ENCODE results near the gene MED15.
"Not testable (repeated sequence)": the region's sequence is repeated elsewhere in the genome, so short reads cannot be mapped to it uniquely, and the experiment has no call there.

MED15 gene, protein sequence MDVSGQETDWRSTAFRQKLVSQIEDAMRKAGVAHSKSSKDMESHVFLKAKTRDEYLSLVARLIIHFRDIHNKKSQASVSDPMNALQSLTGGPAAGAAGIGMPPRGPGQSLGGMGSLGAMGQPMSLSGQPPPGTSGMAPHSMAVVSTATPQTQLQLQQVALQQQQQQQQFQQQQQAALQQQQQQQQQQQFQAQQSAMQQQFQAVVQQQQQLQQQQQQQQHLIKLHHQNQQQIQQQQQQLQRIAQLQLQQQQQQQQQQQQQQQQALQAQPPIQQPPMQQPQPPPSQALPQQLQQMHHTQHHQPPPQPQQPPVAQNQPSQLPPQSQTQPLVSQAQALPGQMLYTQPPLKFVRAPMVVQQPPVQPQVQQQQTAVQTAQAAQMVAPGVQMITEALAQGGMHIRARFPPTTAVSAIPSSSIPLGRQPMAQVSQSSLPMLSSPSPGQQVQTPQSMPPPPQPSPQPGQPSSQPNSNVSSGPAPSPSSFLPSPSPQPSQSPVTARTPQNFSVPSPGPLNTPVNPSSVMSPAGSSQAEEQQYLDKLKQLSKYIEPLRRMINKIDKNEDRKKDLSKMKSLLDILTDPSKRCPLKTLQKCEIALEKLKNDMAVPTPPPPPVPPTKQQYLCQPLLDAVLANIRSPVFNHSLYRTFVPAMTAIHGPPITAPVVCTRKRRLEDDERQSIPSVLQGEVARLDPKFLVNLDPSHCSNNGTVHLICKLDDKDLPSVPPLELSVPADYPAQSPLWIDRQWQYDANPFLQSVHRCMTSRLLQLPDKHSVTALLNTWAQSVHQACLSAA

GRCh38 chr22:20507253-20508066, at the start of gene MED15:
Gene MED15 (plus strand): TSS chr22:20507610. CDS start chr22:20507679, 69 bp downstream.
- peak; percentile 94 for DNase-seq (ENCODE audit: low spot score)

- no peak for DNase-seq (ENCODE audit: low spot score)
Measured at GRCh38 chr22:20458530-20459151, 48.8 kb upstream of the MED15 start.

GRCh38 chr22:20459152-20459542, 48.3 kb upstream of the MED15 start:
- no peak for DNase-seq (ENCODE audit: low spot score)

GRCh38 chr22:20459862-20460261, 47.5 kb upstream of the MED15 start:
- DNase-seq (ENCODE audit: low spot score) = no peak

DNA sequence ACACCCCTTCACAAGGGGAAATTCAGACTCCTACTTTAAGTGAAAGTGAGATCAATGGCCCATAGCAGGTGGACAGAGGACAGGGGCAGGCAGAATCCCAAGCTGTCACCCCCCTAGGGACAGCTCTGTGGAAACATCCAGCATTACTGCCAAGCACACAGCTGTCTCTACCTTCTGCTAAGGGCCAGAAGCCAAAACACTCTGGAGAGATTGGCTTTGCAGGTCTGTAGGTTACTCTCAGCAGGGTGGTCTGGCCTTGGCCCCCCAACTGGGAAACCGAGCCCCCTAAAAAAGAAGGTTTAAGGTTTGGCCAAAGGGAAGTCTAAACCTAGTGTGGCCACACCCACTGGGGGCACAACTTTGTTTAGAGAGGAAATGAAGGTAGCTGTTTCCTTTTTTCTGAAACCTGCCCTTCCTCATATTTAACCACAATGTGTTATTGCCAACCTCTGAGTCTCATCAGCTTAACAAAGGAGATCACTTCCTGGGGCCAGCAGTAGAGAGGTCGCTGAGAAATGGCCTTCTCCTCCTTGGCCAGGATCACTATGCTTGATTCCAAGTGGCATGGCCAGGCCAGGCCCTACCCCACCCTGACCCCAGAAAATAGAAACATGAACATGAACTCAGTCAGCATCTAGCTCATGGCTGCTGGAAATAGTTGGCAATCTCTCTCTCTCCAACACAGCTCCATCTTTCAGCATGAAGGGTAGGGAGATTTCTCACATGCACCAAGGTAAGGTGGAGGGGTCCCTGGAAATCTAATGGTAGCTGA, 43.9 kb upstream of the MED15 start:
- DNase-seq (ENCODE audit: low spot score) = peak; percentile 61

DNA sequence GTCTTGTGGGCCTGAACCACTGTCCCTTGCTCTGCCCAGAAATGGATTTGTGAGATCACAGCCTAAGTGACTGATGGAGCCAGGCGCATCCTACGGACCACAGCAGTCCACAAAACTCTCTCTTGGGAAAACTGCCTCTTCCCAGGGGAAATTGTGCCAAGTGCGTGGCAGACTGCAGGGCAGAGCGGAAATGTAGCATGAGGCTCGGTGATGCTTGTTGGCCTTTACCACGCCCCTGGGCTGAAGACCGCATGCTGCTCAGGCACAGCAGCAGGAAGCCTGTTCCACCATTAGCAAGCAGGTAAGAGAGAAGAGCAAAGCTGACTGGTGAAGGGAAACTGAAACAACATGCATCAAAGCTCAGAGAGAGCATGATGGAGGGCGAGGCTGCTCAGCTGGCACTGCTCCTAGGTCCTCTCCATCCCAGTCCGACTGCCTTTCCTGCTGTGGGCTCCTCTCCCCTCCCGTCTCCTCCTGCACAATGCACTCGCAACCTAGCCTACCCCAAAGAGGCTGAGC, 43.3 kb upstream of the MED15 start:
- no peak for DNase-seq (ENCODE audit: low spot score)

- DNase-seq (ENCODE audit: low spot score) = no peak
Measured at GRCh38 chr22:20464912-20465758, 42.3 kb upstream of the MED15 start.

- no peak for DNase-seq (ENCODE audit: low spot score)
Measured at GRCh38 chr22:20465759-20466077, 41.7 kb upstream of the MED15 start.

DNA sequence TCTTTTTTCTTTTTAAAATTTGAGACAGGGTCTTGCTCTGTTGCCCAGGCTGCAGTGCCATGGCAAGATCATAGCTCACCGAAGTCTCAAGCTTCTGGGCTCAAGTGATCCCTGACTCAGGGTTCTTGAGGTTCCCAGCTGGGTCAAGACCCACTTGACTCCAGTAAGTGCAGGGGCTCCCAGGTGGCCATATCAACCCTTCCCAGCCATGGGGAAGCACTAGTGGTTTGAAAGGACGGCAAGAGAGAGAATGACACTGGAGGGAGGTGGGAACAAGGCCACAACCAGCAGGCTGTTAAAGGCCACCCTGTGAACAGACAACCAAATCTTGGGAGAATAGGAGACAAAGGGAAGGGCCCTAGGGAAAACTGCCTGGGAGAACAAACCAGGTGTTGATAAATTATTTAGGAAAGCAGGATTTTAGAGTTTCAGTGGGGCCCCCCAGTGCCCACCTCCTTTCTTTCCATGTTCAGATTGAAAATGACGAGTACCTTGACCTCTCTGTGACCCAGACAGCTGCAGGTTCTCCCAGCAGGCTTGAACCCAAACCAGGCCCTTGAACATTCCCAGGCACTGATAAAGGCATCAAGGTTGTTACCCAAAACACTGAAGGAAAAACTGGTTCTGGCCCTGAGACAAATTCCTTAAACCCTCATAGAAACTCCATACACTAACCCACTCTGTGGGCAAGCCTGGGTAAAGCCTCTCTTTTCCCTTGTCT, 40.6 kb upstream of the MED15 start:
- DNase-seq (ENCODE audit: low spot score) = no peak

- no peak for DNase-seq (ENCODE audit: low spot score)
Measured at GRCh38 chr22:20469110-20469868, 38.1 kb upstream of the MED15 start.

DNA sequence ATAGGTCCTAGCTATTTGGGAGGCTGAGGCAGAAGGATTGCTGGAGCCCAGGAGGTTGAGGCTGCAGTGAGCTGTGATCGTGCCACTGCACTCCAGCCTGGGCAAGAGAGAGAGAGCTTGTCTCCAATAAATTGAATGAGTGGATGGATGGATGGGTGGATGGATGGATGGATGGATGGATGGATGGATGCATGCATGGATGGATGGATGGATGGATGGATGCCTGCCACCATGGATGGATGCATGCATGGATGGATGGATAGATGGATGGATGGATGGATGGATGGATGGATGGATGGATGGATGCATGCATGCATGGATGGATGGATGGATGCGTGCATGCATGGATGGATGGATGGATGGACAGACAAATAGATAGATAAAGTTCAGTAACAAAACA, 36.9 kb upstream of the MED15 start:
- DNase-seq (ENCODE audit: low spot score) = not testable (repeated sequence)

DNA sequence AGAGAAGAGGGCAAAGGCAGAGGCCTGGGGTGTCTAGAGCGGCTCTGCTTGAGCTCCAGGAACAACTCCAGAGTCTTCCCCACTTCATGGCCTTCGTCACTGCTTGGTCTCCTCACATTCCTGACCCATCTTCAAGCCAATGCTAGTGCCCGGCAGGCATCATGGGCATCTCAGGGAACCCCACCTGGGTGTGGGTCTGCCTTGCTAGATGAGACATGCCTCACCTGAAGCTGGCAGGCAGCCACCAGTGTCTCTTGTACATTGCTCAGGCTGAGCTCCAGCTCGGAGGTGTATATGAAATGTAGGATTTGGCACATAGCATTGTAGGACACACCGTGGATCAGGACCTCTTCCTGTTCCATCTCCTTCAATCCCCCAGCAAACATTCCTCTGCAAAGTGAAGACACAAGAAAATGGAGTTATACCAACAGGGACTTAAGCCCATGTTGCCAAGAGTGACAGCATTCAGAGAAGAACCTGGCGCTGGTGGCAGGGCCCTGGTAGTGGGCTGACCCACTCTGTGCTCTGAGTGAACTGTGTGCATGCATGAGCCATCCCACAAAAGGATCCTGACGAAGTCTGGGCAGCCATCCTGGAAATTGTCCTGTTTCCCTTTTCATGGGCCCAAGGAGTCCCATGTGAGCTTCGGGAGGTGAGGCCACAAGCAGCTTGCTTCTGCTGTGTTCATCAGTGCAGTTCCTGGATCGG, 36.1 kb upstream of the MED15 start:
- no peak for DNase-seq (ENCODE audit: low spot score)

DNA sequence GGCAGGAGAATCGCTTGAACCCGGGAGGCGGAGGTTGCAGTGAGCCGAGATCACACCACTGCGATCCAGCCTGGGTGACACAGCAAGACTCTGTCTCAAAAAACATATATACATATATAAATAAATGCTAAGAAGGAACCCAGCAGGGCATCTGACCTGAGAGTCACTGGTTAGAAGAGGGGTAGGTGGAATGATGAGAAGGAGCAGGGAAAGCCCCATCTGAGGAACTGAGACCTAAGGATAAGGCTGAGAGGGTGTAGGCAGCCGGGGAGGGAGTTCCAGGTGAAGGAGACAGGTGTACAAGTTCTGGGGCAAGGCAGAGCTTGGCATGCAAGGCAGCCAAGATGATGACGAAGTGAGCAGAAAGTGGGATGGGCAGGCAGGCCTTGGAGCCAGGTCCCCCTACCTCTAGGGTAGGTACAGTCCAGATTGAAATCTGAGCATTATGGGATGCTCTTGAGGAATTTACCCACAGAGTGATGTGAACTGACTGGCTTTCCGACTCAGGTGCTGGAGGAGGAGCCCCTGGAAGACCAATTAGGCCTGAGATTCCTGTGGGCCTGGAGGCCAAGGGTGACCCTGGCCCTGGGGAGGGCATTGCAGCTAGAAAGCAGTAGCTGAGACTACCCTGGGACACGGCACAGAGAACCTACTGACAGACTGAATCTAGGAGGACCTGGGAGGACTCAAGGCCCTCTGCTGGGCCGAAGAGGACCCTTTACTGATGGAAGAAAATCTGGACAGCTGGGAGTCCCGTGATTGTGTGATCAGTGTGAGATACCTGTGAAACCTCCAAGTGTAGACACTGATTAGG, 34.6 kb upstream of the MED15 start:
- no peak for DNase-seq (ENCODE audit: low spot score)

DNA sequence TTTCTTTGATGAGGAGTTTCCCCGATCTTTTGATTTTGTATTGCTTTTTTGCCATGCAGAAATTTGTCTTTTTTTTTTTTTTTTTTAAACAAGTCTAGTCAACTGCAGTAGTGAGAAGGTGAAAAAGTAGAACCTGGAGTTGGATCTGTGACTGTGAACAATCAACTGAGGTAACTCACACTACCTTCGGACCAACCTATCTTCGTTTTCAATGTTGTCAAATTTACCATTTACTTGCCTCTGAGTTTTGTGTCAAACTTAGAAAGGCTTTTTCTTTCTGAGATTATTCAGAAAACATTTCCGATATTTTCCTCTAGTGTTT, 32.3 kb upstream of the MED15 start:
- DNase-seq (ENCODE audit: low spot score) = no peak

DNA sequence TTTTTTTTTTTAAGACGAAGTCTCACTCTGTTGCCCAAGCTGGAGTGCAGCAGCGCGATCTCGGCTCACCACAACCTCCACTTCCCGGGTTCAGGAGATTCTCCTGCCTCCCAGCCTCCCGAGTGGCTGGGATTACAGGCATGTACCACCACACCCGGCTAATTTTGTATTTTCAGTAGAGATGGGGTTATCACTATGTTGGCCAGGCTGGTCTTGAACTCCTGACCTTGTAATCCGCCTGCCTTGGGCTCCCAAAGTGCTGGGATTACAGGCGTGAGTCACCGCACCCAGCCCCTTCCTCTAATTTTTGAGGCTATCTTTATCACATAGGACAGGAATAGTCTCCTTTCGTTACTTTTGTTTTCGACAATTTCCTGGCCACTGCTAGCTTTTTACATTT, 31.8 kb upstream of the MED15 start:
- DNase-seq (ENCODE audit: low spot score) = not testable (repeated sequence)

- not testable (repeated sequence) for DNase-seq (ENCODE audit: low spot score)
Measured at GRCh38 chr22:20478059-20478458, 29.4 kb upstream of the MED15 start.

DNA sequence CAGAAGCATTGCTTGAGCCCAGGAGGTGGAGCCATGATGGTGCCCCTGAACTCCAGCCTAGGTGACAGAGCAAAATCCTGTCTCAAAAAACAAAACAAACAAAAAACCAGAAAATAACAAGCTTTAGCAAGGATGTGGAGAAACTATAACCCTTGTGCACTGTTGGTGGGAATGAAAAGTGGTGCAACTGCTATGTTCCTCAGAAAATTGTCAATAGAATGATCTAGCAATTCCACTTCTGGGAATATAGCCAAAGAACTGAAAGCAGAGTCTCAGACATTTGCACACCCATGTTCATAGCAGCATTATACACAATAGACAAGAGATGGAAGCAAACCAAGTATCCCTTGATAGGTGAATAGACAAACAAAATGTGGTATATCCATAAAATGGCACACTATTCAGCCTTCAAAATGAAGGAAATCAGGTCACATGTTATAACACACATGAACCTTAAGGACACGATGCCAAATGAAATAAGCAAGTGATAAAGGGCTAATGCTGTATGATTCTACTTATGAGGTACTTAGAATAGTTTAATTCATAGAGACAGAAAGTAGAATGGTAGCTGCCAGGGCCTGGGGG, 27.7 kb upstream of the MED15 start:
- no peak for DNase-seq (ENCODE audit: low spot score)

All from D341Med (cell line).